Lower leg skin (tissue), 3 donors: ENCODE measurements around the gene BHLHE40.

Experiments
- POLR2A ChIP-seq, 2 donors: fragments of 450-650 bp; IDR thresholded peaks; one replicate each; pipeline ENCODE4 v1.6.1; 2016 to 2017; ENCODE audit warnings: antibody characterized with exemption in 2 of 2, mild to moderate bottlenecking in 1 of 2, moderate library complexity in 1 of 2
- TF ChIP-seq, protein P1 (sequence below), 3 donors: fragments of 450-650 bp; IDR thresholded peaks; one replicate each; pipeline ENCODE4 v1.5.1; 2016; ENCODE audit warnings: antibody characterized with exemption in 3 of 3, mild to moderate bottlenecking in 3 of 3, moderate library complexity in 2 of 3

DNA sequence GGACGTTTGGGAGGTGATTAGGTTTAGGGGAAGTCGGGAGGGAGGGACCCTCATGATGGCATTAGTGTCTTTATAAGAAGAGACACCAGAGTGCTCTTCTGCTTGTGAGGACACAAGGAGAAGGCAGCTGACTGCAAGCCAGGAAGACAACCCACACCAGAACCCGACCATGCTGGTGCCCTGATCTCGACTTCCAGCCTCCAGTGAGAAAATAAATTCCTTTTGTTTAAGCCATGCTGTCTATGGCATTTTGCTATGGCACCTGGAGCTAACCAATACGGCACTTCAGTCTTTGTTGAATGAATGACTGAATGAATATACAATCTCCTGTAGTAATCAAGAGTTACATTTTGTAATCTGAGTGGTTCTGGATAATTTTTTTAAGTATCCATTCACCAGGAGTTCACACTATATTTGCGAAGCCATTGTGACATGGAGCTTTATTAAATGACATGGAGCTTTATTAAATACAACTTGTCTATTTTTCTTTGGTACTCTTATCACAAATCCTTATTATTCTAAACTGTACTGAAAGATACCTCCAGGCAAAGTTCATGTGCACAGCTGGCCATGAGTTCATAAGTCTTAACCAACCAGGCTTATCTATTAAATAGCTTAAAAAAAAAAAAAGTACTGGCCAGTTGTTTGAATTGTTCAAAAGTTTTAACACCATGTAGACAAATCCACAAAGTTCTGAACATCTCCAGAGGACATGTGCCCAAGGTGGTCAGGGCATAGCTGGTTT is 24.8 kb upstream of the BHLHE40 start:
- TF ChIP-seq, protein P1, sequence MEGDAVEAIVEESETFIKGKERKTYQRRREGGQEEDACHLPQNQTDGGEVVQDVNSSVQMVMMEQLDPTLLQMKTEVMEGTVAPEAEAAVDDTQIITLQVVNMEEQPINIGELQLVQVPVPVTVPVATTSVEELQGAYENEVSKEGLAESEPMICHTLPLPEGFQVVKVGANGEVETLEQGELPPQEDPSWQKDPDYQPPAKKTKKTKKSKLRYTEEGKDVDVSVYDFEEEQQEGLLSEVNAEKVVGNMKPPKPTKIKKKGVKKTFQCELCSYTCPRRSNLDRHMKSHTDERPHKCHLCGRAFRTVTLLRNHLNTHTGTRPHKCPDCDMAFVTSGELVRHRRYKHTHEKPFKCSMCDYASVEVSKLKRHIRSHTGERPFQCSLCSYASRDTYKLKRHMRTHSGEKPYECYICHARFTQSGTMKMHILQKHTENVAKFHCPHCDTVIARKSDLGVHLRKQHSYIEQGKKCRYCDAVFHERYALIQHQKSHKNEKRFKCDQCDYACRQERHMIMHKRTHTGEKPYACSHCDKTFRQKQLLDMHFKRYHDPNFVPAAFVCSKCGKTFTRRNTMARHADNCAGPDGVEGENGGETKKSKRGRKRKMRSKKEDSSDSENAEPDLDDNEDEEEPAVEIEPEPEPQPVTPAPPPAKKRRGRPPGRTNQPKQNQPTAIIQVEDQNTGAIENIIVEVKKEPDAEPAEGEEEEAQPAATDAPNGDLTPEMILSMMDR (IDR thresholded peaks at IDR 0.05), result no peak
- no peak for TF ChIP-seq POLR2A (IDR thresholded peaks at IDR 0.05)
